Measurements from ENCODE around the gene TIAM1.

DNA sequence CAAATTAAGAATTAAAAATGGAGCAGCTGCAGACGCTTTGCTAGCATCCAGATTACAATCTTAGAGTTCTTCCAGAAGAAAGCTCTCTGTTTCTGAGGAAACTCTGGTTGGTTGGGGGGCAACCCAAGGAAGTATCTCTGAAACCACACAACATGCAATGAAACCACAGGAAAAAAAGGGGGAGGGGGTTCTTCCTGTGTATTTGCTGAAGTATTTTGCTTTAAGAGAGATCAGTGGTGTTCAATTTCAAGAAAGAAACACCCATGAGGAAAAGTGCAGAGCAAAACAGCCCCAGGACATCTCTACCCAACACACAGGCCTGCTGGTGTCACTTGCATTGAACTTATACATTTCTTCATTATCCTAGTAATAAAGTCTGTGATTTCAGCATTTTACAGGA, 19.7 kb upstream of the TIAM1 start:
- TF ChIP-seq GATA2 (IDR thresholded peaks at IDR 0.05; ENCODE audit: low read depth, low read length) (no peak), GATA3 (IDR thresholded peaks at IDR 0.05; ENCODE audit: low read depth, low read length) (no peak)

Measured in SH-SY5Y (cell line).